Measurements from ENCODE around the gene ARHGEF18. TPM values are rescaled to one million over a fixed set of nuclear protein-coding genes. Genes with fewer than 3 reads are reported as not detected.

ARHGEF18 gene
- total RNA-seq, 4 donors from 2014 or later, result 24.2 to 43.5 (median 31.2) TPM

DNA sequence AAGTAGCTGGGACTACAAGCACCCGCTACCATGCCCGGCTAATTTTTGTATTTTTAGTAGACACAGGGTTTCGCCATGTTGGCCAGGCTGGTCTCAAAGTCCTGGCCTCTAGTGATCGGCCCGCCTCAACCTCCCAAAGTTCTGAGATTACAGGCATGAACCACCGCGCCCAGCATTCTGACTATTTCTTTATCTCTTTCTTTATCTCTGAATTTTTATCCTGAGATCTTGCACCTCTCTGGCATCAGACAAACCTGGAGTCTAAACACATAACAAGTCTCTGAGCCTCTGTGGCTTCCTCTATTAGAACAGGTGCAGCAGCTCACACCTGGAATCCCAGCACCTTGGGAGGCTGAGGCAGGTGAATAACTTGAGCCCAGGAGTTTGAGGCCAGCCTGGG, 28.5 kb downstream of the ARHGEF18 start:
- Histone ChIP-seq H3K36me3 (no peaks in the 10 kb centered on the region), H3K27me3 (no peaks in the 10 kb centered on the region), H3K27ac (no peak overlapping the region), H3K4me3 (no peak overlapping the region), H3K4me1 (peaks cover 3% of the 10 kb centered on the region), H3K9me3 (no peaks in the 10 kb centered on the region)
- WGBS, result 97% methylated on average over 7 of the region's 7 CpGs
- no peak for DNase-seq (ENCODE audit: low spot score in 2 of 2)
- TF ChIP-seq, protein P1, sequence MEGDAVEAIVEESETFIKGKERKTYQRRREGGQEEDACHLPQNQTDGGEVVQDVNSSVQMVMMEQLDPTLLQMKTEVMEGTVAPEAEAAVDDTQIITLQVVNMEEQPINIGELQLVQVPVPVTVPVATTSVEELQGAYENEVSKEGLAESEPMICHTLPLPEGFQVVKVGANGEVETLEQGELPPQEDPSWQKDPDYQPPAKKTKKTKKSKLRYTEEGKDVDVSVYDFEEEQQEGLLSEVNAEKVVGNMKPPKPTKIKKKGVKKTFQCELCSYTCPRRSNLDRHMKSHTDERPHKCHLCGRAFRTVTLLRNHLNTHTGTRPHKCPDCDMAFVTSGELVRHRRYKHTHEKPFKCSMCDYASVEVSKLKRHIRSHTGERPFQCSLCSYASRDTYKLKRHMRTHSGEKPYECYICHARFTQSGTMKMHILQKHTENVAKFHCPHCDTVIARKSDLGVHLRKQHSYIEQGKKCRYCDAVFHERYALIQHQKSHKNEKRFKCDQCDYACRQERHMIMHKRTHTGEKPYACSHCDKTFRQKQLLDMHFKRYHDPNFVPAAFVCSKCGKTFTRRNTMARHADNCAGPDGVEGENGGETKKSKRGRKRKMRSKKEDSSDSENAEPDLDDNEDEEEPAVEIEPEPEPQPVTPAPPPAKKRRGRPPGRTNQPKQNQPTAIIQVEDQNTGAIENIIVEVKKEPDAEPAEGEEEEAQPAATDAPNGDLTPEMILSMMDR (IDR thresholded peaks at IDR 0.05), result no peak
- no peak for TF ChIP-seq POLR2A (IDR thresholded peaks at IDR 0.05)
- no peak for TF ChIP-seq EP300 (IDR thresholded peaks at IDR 0.05)
- TF ChIP-seq POLR2AphosphoS5 (IDR thresholded peaks at IDR 0.05), result no peak

DNA sequence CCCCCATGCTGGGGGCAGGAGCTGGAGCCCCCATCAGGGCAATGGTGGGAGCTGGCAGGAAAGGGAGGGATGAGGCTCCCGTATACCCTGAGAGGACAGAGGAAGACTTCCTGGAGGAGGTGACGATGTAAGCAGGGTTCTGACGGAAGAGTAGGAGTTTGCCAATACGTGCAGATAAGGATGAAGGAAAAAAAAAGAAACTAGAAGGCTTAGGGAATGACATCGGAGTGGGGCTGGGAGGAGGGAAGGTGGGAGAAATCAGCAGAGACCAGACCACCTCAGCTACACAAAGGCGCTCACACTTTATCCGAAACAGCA, 32.3 kb downstream of the ARHGEF18 start:
- WGBS, result 91% methylated on average over 7 of the region's 7 CpGs
- Histone ChIP-seq H3K27me3 (no peaks in the 10 kb centered on the region), H3K4me3 (no peak overlapping the region), H3K4me1 (peaks cover 3% of the 10 kb centered on the region), H3K9me3 (no peaks in the 10 kb centered on the region), H3K36me3 (no peaks in the 10 kb centered on the region), H3K27ac (no peak overlapping the region)
- TF ChIP-seq EP300 (IDR thresholded peaks at IDR 0.05) (no peak), POLR2AphosphoS5 (IDR thresholded peaks at IDR 0.05) (no peak), POLR2A (IDR thresholded peaks at IDR 0.05) (no peak)
- TF ChIP-seq, protein P1 (IDR thresholded peaks at IDR 0.05), result no peak
- DNase-seq (ENCODE audit: low spot score in 2 of 2), result no peak

DNA sequence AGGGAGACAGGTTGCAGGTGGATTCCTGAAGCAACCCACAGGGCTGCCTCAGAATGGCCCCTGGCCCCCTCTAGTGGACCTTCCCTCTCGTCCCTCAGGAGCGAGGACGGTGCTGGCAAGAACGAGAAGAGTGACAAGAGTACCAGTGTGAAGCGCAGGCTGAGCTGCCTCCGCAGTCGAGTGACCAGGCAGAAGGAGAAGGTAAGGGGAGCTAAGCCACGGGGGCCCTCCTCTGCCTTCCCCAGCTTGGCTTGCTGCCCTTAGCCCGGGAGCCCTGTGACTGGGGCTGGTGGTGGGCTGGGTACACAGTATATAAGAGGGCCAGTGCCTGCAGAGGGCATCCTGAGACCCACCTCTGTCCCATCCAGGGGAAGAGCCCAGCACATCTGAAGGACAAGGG, 34.0 kb downstream of the ARHGEF18 start:
- WGBS, result 67% methylated on average over 7 of the region's 9 CpGs
- Histone ChIP-seq H3K4me3 (no peak overlapping the region), H3K27ac (no peak overlapping the region), H3K9me3 (no peaks in the 10 kb centered on the region), H3K36me3 (peaks cover 3% of the 10 kb centered on the region), H3K4me1 (peaks cover 3% of the 10 kb centered on the region), H3K27me3 (no peaks in the 10 kb centered on the region)
- DNase-seq (ENCODE audit: low spot score in 2 of 2), result no peak
- TF ChIP-seq, protein P1 (IDR thresholded peaks at IDR 0.05), result no peak

DNA sequence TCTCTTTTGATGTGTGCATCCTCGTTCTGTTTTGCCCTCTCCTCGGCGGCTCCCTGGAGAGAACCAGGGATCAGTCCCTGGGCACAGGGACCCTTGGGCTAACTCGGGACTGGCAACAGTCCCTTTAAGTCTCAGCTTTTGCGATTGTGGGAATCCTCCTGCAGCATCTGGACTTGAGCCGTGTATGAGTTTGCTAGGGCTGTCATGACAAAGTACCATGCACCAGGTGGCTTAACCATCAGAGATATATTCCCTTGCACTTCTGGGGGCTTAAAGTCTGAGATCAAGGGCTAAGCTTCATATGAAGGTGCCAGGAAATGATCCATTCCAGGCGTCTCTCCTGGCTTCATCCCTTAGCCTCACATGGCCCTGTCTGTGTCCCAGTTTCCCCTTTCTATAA, 34.5 kb downstream of the ARHGEF18 start:
- Histone ChIP-seq H3K27ac (no peak overlapping the region), H3K4me3 (no peak overlapping the region), H3K4me1 (peaks cover 3% of the 10 kb centered on the region), H3K9me3 (no peaks in the 10 kb centered on the region), H3K36me3 (peaks cover 3% of the 10 kb centered on the region), H3K27me3 (no peaks in the 10 kb centered on the region)
- TF ChIP-seq POLR2A (IDR thresholded peaks at IDR 0.05) (no peak), EP300 (IDR thresholded peaks at IDR 0.05) (no peak), POLR2AphosphoS5 (IDR thresholded peaks at IDR 0.05) (no peak)
- TF ChIP-seq, protein P1 (IDR thresholded peaks at IDR 0.05), result no peak
- WGBS, result 86% methylated on average over 6 of the region's 7 CpGs
- no peak for DNase-seq (ENCODE audit: low spot score in 2 of 2)

DNA sequence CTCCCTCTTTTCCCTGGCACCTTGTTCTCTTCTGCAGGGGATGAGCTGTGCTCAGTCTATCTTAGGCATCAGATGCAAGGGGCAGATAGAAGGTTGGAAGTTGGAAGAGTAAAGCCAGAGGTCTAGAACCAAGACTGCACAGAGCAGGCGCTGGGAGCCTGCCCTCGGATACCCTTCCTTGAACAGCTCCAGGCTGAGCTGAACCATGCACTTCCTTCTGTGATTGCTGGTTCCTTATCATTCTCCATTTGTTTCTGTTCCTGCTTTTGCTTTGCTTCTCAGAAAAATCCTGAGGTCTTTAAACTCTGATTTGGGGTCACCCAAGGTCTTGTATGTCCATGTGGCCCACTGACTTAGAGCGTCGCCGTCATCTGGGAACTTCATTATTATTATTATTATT, 36.3 kb downstream of the ARHGEF18 start:
- no peaks in the 10 kb centered on the region for H3K9me3 ChIP-seq
- H3K4me3 ChIP-seq, result no peak overlapping the region

More for the DNA sequence above, 36.3 kb downstream of the ARHGEF18 start:
- TF ChIP-seq, protein P1 (IDR thresholded peaks at IDR 0.05), result no peak
- TF ChIP-seq EP300 (IDR thresholded peaks at IDR 0.05) (no peak), POLR2AphosphoS5 (IDR thresholded peaks at IDR 0.05) (no peak), POLR2A (IDR thresholded peaks at IDR 0.05) (no peak)
- Histone ChIP-seq H3K27ac (no peak overlapping the region), H3K27me3 (no peaks in the 10 kb centered on the region), H3K4me1 (peaks cover 3% of the 10 kb centered on the region), H3K36me3 (peaks cover 3% of the 10 kb centered on the region)
- DNase-seq (ENCODE audit: low spot score in 2 of 2), result no peak
- 86% methylated on average over 5 of the region's 5 CpGs for WGBS
